ENCODE measurements around the gene PRDM15.
A peak's percentile ranks its signal among the peaks of the same experiment; 100 is the strongest.

The PRDM15 gene

DNA sequence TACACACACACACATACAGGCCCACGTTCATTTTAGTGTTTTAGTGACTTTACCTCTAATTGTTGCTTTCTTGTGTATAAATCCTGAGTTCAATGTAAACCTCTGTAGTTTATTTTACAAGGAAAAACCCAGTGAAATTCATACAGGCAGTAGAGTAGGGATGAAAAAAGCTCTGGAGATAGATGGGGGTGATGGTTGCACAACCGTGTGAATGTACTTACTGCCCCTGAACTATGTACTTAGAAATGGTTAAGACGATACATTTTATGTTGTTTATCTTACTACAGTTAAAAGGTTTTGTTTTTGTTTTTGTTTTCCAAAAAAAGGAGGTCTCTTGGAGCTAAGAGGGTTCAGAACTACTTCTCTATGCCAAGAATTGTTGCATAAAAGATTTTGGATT lies 29.7 kb upstream of the PRDM15 start:
- no peak for DNase-seq

GRCh38 chr21:41907496-41908258 lies 28.5 kb upstream of the PRDM15 start:
- DNase-seq, result no peak

GRCh38 chr21:41906770-41907169 lies 27.6 kb upstream of the PRDM15 start:
- no peak for DNase-seq

GRCh38 chr21:41903559-41904351 lies 24.6 kb upstream of the PRDM15 start:
- DNase-seq, result no peak

GRCh38 chr21:41902946-41903345 lies 23.8 kb upstream of the PRDM15 start:
- DNase-seq, result no peak

DNA sequence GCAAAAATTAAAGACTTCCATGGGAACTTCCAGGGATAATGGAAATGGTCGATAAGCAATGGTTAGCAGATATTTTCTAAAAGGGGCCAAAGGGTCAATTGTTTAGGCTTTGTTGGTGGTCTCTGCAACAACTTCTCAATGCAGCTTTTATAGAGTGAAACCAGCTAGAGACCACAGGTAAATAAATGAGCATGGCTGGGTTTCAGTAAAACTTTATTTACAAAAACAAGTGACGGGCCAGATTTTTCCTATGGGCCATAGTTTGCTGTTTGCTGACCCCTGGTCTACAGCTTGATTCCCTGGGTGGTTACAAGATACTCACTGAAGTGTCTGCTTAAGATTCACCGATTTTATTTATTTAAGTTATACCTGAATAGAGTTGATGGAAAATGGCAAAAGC lies 22.6 kb upstream of the PRDM15 start:
- DNase-seq, result no peak

GRCh38 chr21:41901099-41901498 lies 22.0 kb upstream of the PRDM15 start:
- DNase-seq, result no peak

- DNase-seq, result no peak
Observed at GRCh38 chr21:41900401-41900800, 21.3 kb upstream of the PRDM15 start.

DNA sequence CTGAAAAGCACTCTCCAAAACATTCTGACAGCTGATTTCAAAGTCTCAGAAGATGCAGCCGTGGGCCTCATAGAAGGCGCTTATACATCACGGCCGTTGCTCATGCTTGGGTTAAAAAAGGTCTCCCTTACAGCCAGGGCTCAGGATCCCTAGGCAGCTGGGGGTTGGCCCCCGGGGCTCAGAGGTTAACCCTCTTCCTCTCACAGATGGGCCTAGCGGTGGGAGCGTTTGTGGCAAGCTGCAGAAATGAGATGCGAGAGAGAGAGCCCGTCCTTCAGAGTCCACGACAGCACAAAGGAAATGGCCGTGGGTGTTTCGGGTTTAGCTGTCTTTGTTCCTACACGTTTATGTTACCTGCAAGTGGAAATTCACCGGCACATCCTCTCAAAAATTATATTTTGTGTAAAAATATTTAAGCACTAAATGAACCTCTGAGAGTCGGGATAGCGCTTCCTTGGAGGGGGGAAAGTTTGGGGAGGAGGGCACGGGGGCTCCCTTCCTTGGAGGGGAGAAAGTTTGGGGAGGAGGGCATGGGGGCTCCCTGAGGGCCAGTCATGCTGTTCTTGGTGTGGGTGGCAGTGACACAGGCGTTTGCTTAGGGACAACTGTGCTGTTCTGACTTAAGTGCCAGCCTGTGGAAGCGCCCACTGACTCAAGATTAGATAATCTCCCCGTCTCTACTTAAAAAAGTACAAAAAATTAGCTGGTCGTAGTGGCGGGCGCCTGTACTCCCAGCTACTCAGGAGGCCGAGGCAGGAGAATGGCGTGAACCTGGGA lies 20.5 kb upstream of the PRDM15 start:
- DNase-seq, result no peak

DNA sequence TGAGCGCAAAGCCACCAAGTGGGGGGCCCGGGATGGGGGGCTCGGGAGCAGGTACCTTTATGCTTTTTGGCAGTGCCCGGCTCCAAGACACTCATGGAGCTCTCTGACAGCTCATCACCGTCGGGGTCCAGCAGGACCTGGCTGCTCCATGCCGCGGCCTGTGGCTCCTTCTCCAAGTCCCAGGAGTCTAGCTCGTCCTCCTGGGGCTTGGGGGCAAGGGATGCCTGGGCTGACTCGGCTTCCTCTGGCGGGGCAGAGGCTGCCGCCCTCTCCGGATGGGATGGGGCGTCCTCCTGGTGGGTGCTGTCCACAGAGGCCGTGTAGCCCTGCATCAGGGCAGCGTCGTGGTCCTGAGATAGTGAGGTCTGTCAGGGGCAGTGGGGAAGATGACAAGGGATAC lies 19.9 kb upstream of the PRDM15 start:
- DNase-seq, result no peak

- no peak for DNase-seq
Observed at GRCh38 chr21:41897700-41898099, 18.6 kb upstream of the PRDM15 start.

DNA sequence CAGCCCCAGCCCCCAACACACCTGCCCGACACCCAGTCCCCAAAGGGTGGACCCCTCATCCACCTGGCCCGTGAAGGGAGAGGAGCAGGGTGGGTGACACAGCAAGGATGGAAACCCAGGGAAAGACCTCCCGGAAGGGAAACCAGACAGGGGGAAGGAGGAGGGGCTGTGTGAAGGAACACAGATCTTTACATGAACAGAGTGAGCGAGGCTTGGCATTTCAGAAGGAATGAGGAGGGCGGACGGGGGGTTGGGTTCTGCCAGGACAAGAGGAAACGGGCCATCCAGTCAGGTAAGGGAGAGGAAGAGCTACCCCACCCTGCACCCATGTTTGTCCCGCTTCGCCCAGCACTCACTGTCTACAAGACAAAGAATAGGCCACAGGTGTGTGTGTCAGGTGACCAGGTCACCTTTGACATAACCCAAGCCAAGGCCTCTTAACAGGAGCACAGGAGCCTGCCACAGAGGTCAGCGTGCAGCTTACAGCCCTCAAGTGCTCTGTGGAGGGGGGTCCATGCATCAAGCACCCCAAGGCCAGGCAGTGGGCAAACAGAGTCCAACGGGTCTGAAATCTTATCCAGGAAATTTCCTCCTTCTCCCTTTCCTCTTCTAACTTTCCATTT lies 18.0 kb upstream of the PRDM15 start:
- no peak for DNase-seq

DNA sequence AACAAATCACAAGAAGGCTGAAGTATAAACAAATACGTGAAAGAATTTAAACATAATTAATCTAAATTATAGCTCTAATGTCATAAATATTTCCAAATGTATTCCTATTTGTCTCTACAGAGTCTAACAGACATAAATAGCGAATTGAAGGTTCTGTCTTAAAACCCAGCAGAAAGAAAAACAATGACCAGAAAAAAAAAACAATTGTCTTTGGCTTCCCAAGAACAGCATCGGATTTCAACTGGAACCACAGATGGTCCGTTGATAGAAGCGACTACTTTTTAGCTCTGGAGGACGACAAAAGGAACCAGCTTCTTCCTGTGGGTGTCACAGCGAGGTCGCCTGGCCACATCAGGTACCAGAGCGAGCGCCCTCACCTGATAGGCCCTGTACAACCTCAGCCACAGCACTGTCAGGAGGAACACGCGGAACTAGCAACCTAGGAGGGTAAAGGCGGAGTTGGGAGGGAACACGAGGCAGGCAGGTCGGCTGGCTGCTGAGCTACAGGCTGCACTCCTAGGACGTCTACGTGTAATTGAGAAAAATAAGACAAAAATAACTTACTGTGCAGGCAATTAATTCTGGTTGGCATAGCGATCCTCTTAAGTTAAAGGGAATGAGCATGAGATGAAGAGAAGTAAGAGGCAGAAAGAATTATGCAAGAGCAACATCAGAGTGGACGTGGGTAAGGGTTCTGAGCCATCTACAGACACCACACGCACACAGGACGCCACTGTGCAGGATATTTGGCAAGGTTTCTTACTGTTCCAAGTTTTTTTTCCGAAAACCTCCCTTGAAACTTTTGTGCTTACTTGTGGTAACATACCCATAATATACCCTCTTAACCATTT lies 16.7 kb upstream of the PRDM15 start:
- peak; percentile 17 for DNase-seq

GRCh38 chr21:41894922-41895557 lies 15.9 kb upstream of the PRDM15 start:
- DNase-seq, result no peak

DNA sequence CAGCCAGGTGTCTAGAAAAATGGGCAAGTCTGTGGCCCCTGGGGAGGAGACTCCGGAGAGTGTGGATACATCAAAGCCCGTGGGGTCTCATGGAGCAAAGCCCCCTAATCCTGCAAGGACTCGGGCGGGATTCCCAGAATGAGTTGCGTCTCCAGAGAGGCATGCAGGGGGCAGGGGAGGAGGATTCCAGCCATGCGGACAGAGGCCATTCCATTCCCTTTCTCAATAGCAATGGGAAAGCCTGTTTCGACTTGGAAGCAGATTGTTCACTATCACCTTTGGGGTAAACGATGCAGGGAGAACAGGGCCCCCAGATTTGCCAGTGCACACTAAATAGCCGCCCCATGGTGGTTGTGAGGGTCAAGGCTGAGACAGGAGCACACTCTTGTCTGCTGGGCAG lies 15.4 kb upstream of the PRDM15 start:
- no peak for DNase-seq

- no peak for DNase-seq
Observed at GRCh38 chr21:41892726-41893125, 13.6 kb upstream of the PRDM15 start.

GRCh38 chr21:41891132-41891531 lies 12.0 kb upstream of the PRDM15 start:
- no peak for DNase-seq

DNA sequence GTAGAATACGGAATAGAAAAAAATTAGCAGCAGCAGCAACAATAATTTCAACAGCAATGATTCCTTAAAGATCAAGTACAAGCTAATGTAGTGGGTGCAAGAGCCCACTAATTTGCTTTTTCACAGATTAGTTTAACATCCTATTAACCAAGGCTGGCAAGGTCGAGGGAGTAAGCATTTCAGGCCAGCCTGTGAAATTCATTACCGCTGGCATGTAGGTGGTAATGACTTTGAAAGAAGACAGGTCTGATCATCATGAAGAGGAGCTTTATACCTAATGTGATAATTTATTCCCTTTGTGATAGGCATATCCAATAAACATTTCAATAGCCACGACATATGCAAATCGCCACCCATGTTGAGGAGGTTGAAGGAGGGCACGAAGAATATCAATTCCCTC lies 11.2 kb upstream of the PRDM15 start:
- DNase-seq, result no peak

GRCh38 chr21:41888749-41889376 lies 9.7 kb upstream of the PRDM15 start:
- DNase-seq, result no peak

DNA sequence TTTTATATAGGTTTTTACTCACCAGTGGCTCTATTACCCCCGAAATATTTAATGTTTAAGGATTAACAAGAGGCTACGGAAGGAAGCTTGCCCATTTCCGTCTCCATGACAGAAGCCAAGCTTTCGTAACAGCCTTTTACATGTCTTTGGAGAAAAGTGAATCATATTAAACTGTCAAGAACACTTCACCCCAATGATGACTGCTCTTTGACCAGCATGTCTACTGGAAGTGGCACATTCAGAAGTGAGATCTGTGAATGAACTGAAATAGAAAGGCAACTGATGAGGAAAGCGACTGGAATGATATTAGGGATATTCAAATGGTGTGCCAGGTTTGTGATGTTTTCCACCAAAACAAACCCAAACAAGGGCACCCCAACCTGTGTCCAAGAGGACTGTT lies 8.5 kb upstream of the PRDM15 start:
- DNase-seq, result no peak

- no peak for DNase-seq
Observed at GRCh38 chr21:41886328-41886727, 7.2 kb upstream of the PRDM15 start.

All from effector CD4-positive, alpha-beta T cell (primary cell).